Inferior parietal cortex (tissue), 1 donor: ENCODE results near the gene RRM1.
"Not testable (repeated sequence)": the region's sequence is repeated elsewhere in the genome, so short reads cannot be mapped to it uniquely, and the experiment has no call there.

ENCODE experiments used
- DNase-seq: peaks from one replicate; pipeline ENCODE4 v3.0.0-alpha.2; 2016; ENCODE audit errors: extremely low spot score

Gene RRM1

DNA sequence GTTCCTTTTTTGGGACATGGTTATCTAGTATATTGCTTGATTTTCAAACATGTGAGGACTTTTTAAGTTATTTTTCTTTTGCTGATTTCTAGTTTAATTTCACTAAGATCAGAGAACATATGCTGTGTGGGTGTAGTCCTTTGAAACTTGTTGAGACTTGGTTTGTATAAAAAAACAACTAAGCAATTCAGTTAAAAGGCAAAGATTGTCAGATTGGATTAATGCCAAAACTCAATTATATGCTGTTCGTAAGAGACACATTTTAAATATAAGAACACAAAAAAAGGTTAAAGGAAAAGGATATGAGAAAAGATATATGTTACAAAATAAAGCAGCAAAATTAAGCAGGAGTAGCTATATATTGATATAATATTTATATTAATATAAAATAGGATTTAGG, 17.8 kb upstream of the RRM1 start:
- no peak for DNase-seq

DNA sequence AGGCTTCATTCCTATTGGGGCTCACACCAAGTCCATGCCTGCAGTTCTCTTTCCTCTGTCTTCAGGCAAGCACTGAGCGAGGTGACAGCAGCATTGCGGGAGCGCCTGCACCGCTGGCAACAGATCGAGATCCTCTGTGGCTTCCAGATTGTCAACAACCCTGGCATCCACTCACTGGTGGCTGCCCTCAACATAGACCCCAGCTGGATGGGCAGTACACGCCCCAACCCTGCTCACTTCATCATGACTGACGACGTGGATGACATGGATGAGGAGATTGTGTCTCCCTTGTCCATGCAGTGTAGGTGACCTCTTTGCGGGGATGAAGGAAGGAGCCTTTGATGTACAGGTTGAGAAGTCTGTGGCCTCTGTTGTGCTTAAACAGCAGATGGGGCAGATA, 11.4 kb upstream of the RRM1 start:
- DNase-seq: no peak

DNA sequence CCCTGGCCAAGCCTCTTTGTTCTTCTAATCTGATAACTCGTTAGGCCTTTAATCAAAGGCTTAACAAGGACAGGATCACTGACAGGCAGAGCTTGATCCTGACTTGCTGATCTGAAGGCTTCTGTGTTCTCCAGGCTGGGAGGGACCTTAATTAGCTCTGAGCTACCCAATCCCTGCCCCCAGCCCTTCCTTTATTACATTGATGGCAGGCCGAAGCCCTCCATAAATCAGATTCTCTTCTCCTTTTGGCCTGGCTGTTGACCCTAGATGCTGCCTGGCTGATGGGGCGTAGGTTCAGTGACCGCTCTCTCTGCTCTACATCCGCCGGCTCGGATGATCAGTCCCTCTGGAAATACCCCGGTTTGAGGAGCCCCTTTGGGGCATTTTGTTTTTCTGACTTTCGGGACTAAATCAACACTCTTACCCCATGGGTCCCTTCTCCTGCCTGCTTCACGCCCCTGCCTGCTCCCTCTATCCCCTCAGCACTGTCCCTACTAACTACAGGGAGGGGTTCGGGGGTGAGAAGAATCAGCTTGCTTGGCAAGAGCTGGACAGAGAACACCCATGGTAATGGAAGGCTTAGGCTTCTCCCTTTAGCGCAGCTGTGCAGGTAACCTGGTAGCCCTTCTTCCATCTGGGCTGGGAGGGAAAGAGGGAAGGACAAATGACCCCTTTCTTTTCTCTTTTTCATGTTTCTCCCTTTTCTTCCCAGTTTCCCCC, 10.0 kb upstream of the RRM1 start:
- no peak for DNase-seq

DNA sequence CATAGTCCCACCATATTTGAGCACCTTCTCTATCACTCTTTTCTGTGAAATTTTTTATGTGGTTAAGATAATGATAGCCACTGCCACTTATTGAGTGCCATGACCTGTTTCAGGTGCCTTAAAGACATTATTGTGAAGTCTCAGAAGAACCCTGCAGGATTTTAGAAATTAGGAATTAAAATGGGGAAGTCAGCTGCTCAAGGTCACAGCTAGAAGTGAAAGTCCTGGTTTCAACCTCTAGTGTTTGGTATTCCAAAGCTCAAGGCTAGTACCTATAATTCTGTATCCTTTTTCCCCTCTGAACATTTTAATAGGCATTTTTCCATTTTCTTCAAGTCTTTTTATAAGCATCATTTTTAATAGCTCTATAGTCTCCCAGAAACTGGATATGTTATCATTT, 9.0 kb upstream of the RRM1 start:
- no peak for DNase-seq

DNA sequence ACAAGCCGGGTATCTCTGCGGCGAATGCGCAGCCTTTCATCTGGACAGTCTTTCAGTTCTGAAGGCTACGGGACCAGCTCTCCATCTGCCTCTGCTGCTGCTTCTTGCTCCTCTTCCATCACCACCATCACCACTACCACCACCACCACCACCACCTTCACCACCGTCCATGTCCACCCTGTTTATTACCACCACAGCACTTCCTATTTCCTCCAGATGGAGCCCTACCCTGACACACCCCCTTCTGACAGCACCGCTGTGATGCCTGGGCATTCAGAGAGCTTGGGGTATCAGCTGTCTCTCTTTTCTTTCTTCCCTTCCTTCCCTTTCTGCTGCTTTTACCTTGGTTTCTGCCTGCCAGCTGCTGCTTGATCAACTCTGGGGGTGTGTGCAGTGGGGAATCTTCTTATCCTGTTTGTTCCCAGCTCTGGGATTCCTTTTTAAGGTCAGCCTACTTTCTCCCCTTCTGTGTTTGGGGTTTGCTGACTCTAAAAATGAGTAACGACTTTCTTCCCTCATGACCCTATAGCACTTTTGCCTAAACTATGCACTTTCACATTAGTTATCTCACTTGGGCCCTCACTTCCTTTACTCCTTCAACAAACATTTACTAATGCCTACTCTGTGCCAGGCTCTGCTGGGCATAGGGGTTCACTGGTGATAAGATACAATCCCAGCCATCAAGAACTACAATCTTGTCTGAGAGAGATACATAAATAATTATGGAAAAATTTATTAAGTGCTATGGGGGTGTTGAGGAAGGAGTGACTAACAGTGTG, 7.8 kb upstream of the RRM1 start:
- DNase-seq: no peak

DNA sequence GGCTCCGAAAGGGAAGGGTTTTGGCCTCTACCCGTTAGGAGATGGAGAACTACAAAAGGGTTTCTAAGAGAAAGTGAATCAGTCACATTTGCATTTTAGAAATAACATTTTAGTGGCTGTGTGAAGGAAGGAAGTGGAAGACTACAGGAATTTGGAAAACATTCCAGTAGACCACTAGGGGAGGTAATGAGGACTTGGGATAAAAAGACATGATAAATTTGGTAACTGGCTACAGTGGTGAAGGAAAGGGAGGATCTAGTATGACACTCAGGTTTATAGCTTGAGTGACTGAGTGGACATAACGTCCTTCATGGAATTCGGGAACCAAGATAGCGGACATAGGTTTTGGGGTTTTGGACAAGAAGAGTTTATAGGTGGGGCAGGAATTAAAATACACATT, 7.0 kb upstream of the RRM1 start:
- no peak for DNase-seq

DNA sequence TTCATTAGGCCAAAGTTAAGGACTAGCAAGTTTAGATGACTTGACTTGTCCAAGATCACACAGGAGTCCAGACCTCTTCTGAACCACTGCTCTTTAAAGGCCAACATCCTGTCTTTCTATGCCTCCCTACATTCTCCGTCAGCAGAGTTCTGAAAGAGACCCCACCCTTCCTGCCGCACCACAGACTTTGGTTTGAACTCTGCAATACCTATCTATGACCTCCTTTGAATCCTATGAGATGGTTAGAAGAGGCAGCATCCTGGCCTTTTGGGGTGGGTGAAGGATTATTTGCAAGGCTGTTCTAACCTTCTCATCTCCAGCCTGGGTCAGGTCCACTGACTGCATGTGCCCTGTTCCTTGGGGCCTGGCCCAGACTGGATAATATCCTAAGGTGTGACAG, 4.3 kb upstream of the RRM1 start:
- DNase-seq: no peak

DNA sequence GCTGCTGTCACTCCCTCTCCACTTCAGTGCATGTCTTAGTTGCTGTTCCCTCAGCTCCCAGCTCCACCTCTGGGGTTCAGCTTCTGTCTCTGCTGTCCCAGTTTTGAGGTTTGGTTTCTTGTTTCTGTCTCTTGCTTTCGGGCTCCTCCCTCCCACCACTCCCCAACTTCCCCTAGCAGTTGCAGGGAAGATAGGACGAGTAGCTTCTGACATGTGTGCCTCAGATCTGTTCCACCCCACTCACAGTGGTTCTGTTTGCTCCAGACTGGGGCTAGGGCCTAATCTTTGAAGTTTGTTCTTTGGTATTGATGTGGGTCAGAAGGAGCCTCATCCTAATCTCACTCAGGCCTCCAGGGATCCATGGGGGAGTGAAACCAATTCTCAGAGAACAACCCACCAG, 2.6 kb upstream of the RRM1 start:
- no peak for DNase-seq

DNA sequence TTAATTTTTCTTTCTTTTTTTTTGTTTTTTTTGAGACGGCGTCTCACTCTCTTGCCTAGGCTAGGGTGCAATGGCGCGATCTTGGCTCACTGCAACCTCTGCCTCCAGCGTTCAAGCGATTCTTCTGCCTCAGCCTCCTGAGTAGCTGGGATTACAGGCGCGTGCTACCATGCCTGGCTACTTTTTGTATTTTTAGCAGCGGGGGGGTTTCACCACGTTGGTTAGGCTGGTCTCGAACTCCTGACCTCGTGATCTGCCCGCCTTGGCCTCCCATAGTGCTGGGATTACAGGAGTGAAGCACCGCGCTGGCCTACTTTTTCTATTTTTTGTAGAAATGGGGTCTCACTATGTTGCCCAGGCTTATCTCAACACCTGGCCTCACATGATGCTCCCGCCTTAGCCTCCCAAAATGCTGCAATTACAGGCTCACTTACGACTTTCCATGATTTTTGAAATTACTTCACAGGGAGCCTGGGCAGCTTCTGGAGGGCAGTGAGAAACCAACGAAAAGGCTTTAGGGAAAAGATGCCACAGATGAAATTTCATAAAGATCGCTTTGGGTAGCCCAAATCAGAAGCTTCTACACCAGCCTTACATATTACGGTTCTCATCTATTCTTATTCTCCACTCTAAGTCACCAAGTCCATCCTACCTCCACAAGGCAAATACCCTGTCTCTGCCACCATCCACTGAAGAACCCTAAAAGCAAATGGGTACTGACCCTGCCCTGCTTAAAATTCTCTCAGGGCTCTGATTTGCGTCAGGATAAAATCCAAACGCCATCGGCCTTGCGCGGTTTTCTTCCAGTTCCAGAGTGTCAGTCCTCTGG, 866 bp upstream of the RRM1 start:
- DNase-seq: no peak

DNA sequence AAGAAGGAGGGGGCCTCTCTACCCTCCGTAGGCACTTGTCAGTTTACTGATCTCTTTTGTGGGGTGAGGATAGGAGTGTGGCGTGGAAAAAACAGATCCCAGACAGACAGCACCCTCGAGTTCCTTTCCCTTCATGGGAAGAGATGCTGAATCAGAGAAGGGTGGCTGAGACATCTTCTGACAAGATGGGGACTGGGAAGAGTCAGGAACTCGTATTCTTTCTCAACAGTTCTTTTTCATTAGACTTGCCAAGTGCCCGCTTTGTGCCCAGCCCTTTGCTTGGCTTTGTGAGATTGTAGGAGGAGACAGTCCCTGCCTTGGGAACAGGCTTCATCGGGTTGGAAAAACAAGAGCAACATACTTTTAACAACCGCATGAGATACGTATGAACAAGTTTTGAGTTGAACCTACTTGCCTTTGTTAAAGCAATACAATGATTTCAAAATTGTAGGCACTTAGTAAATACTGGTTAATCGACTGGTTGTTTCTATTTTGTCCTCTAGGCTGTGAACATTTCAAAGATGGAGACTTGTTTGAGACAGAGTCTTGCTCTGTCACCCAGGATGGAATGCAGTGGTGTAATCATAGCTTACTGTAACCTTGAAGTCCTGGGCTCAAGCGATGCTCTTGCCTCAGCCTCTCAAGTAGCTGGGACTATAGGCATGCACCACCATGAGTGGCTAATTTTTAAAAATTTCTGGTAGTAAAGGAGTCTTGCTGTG, 1.1 kb downstream of the RRM1 start:
- DNase-seq: no peak

DNA sequence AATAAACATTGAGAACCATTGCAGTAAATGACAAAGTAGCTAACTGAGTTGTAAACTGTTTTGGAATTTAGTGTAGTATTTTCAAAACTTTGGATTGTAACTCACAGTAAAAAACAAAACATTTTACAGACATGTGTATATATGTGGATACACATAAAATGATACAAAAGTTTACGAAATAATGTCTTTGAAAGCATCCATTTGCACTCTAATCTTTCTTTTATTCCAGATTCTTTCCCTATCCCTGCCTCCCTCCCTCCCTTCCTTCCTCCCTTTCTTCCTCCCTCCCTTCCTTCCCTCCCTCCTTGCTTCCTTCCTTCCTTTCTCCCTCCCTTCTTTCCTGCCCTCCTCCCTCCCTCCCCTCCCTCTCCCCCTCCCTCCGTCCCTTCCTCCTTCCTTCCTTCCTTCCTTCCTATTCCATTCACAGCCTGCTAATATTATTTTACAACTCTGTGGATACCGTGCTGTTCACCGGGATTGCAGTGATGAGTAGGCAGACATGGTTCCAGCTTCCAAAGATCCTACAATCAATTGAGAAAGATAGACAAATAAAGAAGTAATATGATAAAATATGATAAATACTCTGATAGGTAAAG, 3.5 kb downstream of the RRM1 start:
- no peak for DNase-seq

DNA sequence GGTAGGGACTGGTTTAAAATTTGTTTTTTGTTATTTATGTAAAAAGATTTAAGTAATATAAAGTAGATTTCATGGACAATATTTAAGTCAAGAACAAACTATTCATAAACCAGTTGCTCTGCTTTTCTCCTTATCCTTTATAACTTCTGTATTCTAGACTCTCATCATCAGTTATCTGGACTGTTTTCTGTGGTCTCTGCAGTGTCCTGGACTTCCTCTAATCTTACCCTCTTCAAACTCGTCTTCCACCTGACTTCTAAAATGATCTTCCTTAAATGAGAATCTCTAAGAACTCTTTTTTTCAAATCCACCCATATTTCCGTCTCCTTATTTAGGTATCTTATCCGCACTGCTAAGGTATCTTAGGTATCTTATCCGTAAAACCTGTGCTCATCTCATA, 8.1 kb downstream of the RRM1 start:
- no peak for DNase-seq

DNA sequence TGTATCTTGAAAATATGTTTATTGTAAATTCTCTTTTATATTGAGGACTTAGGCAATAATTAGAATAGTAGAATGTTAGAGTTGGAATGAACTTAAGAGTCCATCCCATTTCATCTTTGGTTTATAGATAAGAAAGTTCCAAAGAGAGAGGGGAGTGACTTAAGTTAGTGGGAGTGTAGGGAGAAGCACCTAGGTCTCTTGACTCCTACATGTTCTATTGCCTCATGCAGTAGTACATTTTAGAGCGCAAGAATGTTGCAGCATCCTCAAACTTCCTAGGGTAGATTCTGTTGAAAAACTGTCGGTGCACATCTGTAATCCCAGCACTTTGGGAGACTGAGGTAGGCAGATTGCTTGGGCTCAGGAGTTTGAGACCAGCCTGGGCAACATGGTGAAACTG, 8.7 kb downstream of the RRM1 start:
- no peak for DNase-seq

DNA sequence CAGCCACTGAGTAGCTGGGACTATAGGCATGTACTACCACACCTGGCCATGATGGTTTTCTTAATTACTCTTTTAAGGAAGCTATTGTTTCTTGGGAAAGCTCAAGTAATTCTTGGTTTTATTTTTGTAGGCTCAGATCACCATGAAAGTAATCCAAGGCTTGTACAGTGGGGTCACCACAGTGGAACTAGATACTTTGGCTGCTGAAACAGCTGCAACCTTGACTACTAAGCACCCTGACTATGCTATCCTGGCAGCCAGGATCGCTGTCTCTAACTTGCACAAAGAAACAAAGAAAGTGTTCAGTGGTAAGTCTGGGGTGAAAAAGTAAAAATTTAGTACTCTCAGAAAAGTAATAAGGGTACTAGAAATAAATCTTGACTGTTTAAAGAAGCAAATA, 11.3 kb downstream of the RRM1 start:
- no peak for DNase-seq

DNA sequence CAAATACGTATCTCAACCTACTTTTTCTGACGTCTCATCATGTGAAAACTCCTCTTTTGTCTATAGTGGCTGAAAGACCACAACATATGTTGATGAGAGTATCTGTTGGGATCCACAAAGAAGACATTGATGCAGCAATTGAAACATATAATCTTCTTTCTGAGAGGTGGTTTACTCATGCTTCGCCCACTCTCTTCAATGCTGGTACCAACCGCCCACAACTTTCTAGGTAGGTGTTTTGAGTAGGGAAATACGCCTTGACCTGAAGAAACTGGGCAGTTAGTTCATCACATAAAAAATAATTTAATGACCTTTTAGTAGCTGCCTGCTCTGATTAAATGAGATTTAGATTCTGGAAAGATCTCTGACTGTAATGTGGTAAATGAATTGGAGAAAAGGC, 17.2 kb downstream of the RRM1 start:
- no peak for DNase-seq

DNA sequence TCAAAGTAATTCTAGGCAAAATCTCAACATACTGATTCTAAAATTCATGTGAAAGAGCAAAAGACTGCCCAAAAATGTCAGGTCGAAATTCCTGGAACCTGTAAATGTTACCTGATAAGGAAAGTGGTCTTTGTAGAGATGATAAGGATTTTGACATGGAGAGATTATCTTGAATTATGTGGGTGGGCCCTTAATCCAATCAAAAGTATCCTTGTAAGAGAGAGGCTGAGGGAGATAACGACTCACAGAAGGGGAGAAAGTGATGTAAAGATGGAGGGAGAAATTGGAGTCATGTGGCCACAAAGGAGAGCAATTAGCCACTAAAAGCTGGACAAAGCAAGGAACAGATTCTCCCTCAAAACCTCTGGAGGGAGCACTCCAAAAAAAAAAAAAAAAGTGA, 20.5 kb downstream of the RRM1 start:
- DNase-seq: no peak

DNA sequence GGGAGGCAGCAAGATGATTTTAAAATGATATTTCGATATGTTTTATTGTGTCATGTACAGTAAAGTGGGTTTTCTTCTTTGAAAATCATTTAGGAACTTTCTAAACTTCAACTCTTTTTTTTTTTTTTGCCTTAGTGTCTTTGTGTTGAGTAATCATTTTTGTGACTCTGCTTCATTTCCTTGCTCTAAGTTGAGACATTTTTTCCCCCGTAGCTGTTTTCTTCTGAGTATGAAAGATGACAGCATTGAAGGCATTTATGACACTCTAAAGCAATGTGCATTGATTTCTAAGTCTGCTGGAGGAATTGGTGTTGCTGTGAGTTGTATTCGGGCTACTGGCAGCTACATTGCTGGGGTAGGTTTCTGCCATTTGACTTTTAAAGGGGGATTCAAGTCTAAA, 23.5 kb downstream of the RRM1 start:
- no peak for DNase-seq

DNA sequence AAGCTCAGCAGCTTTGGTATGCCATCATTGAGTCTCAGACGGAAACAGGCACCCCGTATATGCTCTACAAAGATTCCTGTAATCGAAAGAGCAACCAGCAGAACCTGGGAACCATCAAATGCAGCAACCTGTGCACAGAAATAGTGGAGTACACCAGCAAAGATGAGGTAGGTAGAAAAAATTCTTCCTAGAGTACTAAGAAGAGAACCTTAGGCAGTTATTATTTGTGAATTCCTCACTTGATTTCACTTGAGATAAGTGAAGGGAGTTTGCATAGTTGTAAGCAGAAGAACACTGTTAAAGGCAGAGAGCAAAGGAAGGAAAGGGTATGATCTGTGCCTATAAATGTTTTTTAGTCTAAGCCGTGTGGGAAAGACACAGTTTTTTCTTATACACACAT, 28.6 kb downstream of the RRM1 start:
- DNase-seq: no peak

DNA sequence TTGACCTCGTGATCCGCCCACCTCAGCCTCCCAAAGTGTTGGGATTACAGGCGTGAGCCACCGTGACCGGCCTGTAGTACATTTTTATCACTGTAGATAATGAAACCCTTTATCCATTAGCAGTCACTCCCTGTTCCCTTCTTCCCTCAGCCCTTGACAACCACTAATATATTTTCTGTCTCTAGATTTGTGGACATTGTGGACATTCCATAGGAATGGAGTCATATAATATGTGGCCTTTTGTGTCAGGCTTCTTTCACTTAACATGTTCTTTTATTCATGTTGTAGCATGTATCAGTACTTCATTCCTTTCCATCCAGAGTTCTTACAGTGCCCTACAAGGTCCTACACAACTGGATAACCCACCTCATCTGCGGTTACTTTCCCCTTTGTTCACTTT, 30.5 kb downstream of the RRM1 start:
- DNase-seq: no peak

DNA sequence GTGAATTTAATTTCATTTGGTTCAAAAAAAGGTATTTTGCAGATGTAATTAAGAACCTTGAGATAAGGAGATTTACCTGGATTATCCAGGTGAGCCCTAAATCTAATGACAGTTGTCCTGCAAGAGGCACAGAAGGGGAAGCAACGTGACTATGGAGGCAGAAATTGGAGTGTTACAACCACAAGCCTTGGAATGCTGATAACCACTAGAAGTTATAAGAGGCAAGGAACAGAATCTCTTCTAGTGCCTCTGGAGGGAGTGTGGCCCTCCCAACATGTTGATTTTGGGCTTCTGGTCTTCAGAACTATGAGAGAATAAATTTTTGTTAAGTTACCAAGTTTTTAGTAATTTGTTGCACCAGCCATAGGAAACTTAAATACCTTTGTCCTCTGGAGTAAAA, 32.8 kb downstream of the RRM1 start:
- DNase-seq: no peak

DNA sequence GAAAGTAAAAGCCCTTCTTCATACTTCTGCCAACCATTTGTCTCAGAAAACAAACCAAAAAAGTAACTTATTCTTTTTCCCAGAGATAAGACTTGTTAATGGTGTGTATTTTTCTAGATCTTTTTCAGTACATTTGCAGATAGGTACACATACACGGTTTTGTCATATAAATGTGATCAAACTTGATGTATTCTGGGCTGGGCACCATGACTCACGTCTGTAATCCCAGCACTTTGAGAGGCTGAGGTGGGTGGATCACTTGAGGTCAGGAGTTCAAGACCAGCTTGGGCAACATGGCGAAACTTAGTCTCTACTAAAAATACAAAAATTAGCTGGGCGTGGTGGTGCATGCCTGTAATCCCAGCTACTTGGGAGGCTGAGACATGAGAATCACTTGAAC, 35.6 kb downstream of the RRM1 start:
- not testable (repeated sequence) for DNase-seq

DNA sequence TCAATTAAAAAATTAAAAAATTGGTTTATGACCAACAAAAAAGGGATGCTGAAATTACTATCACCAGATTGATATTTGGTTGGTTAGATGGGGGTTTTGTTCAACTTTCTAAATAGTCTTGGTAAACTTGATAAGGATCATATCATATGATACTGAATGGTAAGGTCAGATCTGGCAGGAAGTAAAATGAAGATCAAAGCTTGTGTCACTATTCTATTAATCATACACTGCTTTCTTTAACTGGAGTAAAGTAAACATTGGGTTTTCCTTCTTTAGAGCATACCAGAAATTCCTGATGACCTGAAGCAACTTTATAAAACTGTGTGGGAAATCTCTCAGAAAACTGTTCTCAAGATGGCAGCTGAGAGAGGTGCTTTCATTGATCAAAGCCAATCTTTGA, 40.2 kb downstream of the RRM1 start:
- no peak for DNase-seq
